T-helper 17 cell (primary cell): ENCODE data around the gene GSG1. TPM values are rescaled to one million over a fixed set of nuclear protein-coding genes. Genes with fewer than 3 reads are reported as not detected.
"Not testable (repeated sequence)": the region's sequence is repeated elsewhere in the genome, so short reads cannot be mapped to it uniquely, and the experiment has no call there.

Source experiments
- ATAC-seq: fragments of 150-1000 bp; cut with Tn5 transposase; 2 replicates; pipeline ENCODE4 v1.10.0; 2021; ENCODE audit warnings: mild to moderate bottlenecking, moderate library complexity
- DNase-seq, 3 donors: peaks; one replicate each; pipeline versions ENCODE4 v3.0.0 to v3.0.0-alpha.2; 2020 to 2021
- H3K9me3 ChIP-seq: one replicate; pipeline ENCODE4 v1.7.0; 2013; ENCODE audit warnings: low read length, mild to moderate bottlenecking; ENCODE audit not compliant: control insufficient read depth, poor library complexity, severe bottlenecking
- H3K27ac Mint-ChIP-seq: one replicate; pipeline ENCODE4 v1.8.0; 2022; ENCODE audit warnings: mild to moderate bottlenecking, moderate library complexity, mixed read lengths
- H3K27me3 Mint-ChIP-seq: one replicate; pipeline ENCODE4 v1.8.0; 2022; ENCODE audit warnings: mixed read lengths
- H3K36me3 Mint-ChIP-seq: one replicate; pipeline ENCODE4 v1.8.0; 2022; ENCODE audit warnings: low read depth, mixed read lengths
- H3K4me1 Mint-ChIP-seq: one replicate; pipeline ENCODE4 v1.8.0; 2022; ENCODE audit warnings: mild to moderate bottlenecking, mixed read lengths
- H3K4me3 Mint-ChIP-seq: one replicate; pipeline ENCODE4 v1.8.0; 2022; ENCODE audit warnings: mild to moderate bottlenecking, moderate library complexity, mixed read lengths
- total RNA-seq, 4 donors: library from RNA in 2 of 4; stranded (reverse) in 2 of 4; gene quantifications; one replicate each; pipeline ENCODE4 v1.2.3 and lab custom pipeline; 2022 to 2026

GSG1 gene
- total RNA-seq, 2 donors from 2014 or later = not detected

GRCh38 chr12:13052421-13052820 is 51.0 kb downstream of the GSG1 start:
- H3K27ac Mint-ChIP-seq = no peak overlapping the region
- H3K4me1 Mint-ChIP-seq = peaks cover 6% of the 10 kb centered on the region
- ATAC-seq = no peak
- H3K27me3 Mint-ChIP-seq = no peaks in the 10 kb centered on the region
- H3K4me3 Mint-ChIP-seq = no peak overlapping the region
- H3K9me3 ChIP-seq = no peaks in the 10 kb centered on the region
- peaks cover 5% of the 10 kb centered on the region for H3K36me3 Mint-ChIP-seq
- DNase-seq = no peak

- Mint-ChIP-seq H3K4me1 (peaks cover 12% of the 10 kb centered on the region), H3K27ac (no peak overlapping the region), H3K4me3 (no peak overlapping the region), H3K36me3 (peaks cover 2% of the 10 kb centered on the region), H3K27me3 (no peaks in the 10 kb centered on the region)
- ATAC-seq = no peak
- no peak for DNase-seq
- no peaks in the 10 kb centered on the region for H3K9me3 ChIP-seq
Observed at GRCh38 chr12:13049816-13050215, 53.7 kb downstream of the GSG1 start.

GRCh38 chr12:13046964-13047363 is 56.5 kb downstream of the GSG1 start:
- H3K9me3 ChIP-seq = no peaks in the 10 kb centered on the region
- Mint-ChIP-seq H3K36me3 (no peaks in the 10 kb centered on the region), H3K4me3 (no peak overlapping the region), H3K27me3 (no peaks in the 10 kb centered on the region), H3K4me1 (peaks cover 17% of the 10 kb centered on the region), H3K27ac (no peak overlapping the region)
- ATAC-seq (no peak), DNase-seq (no peak)

DNA sequence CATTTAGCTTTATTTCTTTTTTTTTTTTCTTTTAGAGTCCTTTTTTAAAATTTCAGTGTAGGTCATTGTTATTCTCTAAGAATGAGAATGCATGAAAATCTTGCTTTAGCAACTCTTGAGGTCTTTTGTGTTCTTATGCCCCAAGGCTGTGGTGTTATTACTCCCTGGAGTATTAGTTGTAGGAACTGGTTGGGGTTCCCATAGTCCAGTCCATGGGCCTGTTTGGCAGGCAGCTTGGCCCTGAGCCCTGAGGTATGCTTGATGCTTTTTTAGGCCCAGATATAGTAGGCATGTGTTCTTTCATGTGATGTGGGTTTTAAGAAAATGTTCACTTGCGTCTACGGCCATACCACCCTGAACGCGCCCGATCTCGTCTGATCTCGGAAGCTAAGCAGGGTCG is 57.7 kb downstream of the GSG1 start:
- H3K4me1 Mint-ChIP-seq = peaks cover 17% of the 10 kb centered on the region
- no peak for DNase-seq
- ATAC-seq = no peak
- no peak overlapping the region for H3K4me3 Mint-ChIP-seq
- no peaks in the 10 kb centered on the region for H3K9me3 ChIP-seq
- H3K36me3 Mint-ChIP-seq = no peaks in the 10 kb centered on the region
- no peaks in the 10 kb centered on the region for H3K27me3 Mint-ChIP-seq
- H3K27ac Mint-ChIP-seq = peak overlapping the region; percentile 67

GRCh38 chr12:13044906-13045299 is 58.6 kb downstream of the GSG1 start:
- peaks cover 2% of the 10 kb centered on the region for H3K27me3 Mint-ChIP-seq
- peaks cover 17% of the 10 kb centered on the region for H3K4me1 Mint-ChIP-seq
- H3K36me3 Mint-ChIP-seq = no peaks in the 10 kb centered on the region
- H3K9me3 ChIP-seq = no peaks in the 10 kb centered on the region
- H3K4me3 Mint-ChIP-seq = peak overlapping the region; percentile 91
- ATAC-seq (no peak), DNase-seq (no peak)
- H3K27ac Mint-ChIP-seq = peak overlapping the region; percentile 67

DNA sequence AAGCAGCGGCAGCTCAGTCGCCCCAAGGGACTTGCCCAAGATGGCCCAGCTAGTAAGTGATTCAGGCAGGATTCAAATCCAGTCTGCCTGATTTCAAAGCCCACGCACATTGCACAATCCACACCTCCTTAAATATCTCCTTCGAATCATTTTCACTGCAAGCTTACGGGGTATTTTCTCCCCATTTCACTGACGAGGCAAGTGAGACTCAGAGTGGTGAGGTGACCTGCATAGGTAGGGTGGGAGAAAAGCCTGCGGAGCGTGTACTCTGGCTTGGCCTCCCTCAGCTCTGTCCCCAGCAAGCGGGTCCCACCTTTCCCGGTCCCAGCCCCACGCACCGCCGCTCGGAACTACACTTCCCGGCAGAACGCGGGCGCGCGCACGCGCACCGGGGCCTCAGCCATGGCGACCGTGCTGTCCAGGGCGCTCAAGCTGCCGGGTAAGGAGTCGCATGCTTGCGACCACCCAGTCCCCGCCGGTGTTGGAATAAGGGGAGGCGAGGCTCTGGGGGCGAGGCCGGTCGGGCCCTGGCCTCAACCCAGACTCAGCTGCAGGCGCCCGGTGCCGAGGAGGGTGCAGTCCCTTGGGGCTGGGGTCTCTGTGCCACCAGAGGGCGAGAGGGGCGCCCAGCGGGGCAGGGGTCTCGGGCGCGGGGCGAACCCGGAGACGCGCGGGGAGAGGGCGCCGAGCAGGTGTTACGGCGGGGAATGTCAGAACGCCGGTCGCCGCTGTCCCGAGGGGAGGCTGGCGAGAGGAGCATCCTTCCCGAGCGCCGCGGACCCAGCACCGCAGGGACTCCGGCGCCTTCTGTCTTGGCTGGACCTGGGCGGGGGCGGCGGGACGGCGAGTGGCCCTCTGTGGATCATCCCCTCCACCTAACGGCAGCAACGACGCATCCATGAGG is 59.2 kb downstream of the GSG1 start, which contains the start of gene FAM234B:
Gene FAM234B (plus strand): TSS at position 380 of the 904 bp plus-strand sequence. CDS start 23 bp downstream, at position 403.
- ATAC-seq = peak; percentile 97
- peak within 1 kb of the TSS; percentile 91 for H3K4me3 Mint-ChIP-seq
- H3K27me3 Mint-ChIP-seq = peaks cover 5% of the 10 kb centered on the region
- DNase-seq = peak; percentile 42 to 62 (median 50)
- H3K27ac Mint-ChIP-seq = peak within 1 kb of the TSS; percentile 67
- no peaks in the 10 kb centered on the region for H3K36me3 Mint-ChIP-seq
- no peaks in the 10 kb centered on the region for H3K9me3 ChIP-seq
- H3K4me1 Mint-ChIP-seq = peaks cover 14% of the 10 kb centered on the region

DNA sequence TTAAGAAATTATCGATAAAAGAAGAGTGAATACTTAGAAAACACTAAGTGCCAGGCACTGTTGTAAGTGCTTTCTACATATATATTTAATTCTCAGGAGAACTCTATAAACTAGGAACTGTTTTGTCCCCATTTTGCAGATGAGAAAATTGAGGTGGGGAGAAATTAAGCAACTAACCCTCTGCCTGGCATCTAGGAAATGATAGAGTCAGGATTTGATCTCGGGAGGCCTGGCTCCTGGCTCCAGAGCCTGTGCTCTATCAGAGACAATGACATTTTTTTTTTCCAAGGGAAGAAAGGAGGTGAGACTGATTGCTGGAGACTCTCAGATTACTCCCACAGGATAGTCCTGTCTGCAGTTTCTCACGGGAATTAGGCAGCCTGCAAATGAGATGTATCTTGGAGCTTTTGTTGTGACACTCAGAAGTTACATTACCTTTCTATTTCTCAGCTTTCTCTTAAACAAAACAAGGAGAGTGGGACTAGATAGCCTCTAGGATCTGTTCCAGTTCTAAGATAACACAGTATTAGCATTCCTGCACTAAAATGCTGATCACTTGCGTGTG is 60.7 kb downstream of the GSG1 start:
- Mint-ChIP-seq H3K4me3 (no peak overlapping the region), H3K36me3 (no peaks in the 10 kb centered on the region), H3K4me1 (peaks cover 11% of the 10 kb centered on the region), H3K27me3 (peaks cover 5% of the 10 kb centered on the region), H3K27ac (no peak overlapping the region)
- no peak for ATAC-seq
- no peak for DNase-seq
- no peaks in the 10 kb centered on the region for H3K9me3 ChIP-seq

- ATAC-seq (no peak), DNase-seq (no peak)
- Mint-ChIP-seq H3K27me3 (peaks cover 12% of the 10 kb centered on the region), H3K4me1 (peaks cover 11% of the 10 kb centered on the region), H3K36me3 (no peaks in the 10 kb centered on the region), H3K4me3 (no peak overlapping the region), H3K27ac (no peak overlapping the region)
- H3K9me3 ChIP-seq = no peaks in the 10 kb centered on the region
Observed at GRCh38 chr12:13041224-13041623, 62.2 kb downstream of the GSG1 start.

GRCh38 chr12:13039328-13039956 is 64.0 kb downstream of the GSG1 start:
- Mint-ChIP-seq H3K27ac (no peak overlapping the region), H3K27me3 (peaks cover 16% of the 10 kb centered on the region), H3K4me3 (no peak overlapping the region), H3K4me1 (peaks cover 4% of the 10 kb centered on the region), H3K36me3 (no peaks in the 10 kb centered on the region)
- no peaks in the 10 kb centered on the region for H3K9me3 ChIP-seq
- ATAC-seq (no peak), DNase-seq (no peak)

- Mint-ChIP-seq H3K36me3 (no peaks in the 10 kb centered on the region), H3K27me3 (peaks cover 16% of the 10 kb centered on the region), H3K4me3 (no peak overlapping the region), H3K4me1 (no peaks in the 10 kb centered on the region), H3K27ac (no peak overlapping the region)
- H3K9me3 ChIP-seq = no peaks in the 10 kb centered on the region
- DNase-seq = no peak
- no peak for ATAC-seq
Observed at GRCh38 chr12:13038491-13039161, 64.8 kb downstream of the GSG1 start.

GRCh38 chr12:13036881-13037280 is 66.6 kb downstream of the GSG1 start:
- no peak overlapping the region for H3K4me3 Mint-ChIP-seq
- no peaks in the 10 kb centered on the region for H3K36me3 Mint-ChIP-seq
- DNase-seq (no peak), ATAC-seq (no peak)
- H3K9me3 ChIP-seq = no peaks in the 10 kb centered on the region
- H3K27me3 Mint-ChIP-seq = peaks cover 16% of the 10 kb centered on the region
- H3K4me1 Mint-ChIP-seq = no peaks in the 10 kb centered on the region
- no peak overlapping the region for H3K27ac Mint-ChIP-seq

DNA sequence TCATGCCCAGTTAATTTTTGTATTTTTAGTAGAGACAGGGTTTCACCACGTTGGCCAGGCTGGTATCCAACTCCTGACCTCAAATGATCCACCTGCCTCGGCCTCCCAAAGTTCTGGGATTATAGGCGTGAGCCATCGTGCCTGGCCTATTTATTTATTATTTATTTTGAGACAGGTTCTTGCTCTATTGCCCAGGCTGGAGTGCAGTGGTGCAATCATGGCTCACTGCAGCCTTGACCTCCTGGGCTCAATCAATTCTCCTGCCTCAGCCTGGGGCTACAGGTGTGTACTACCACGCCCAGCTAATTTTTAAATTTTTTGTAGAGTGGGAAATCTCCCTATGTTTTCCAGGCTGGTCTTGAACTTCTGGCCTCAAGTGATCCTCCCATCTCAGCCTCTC is 68.1 kb downstream of the GSG1 start:
- not testable (repeated sequence) for H3K4me3 Mint-ChIP-seq, H3K9me3 ChIP-seq, ATAC-seq, DNase-seq, H3K36me3 Mint-ChIP-seq, H3K4me1 Mint-ChIP-seq, H3K27ac Mint-ChIP-seq
- H3K27me3 Mint-ChIP-seq = peaks cover 16% of the 10 kb centered on the region
